Peyer's patch (tissue), 4 donors: ENCODE results near the gene GON4L. TPM values are rescaled to one million over a fixed set of nuclear protein-coding genes. Genes with fewer than 3 reads are reported as not detected.
"Not testable (repeated sequence)": the region's sequence is repeated elsewhere in the genome, so short reads cannot be mapped to it uniquely, and the experiment has no call there.

ENCODE experiments used
- DNase-seq, 3 donors: peaks; one replicate each; pipeline ENCODE4 v3.0.0-alpha.2; 2017 to 2019
- H3K27ac ChIP-seq, 4 donors: fragments of 200-600 bp; sonication (generic); one replicate each; pipeline ENCODE4 v1.5.1; 2016 to 2019
- H3K27me3 ChIP-seq, 2 donors: fragments of 200-600 bp; sonication (generic); one replicate each; pipeline ENCODE4 v1.5.1; 2019
- H3K36me3 ChIP-seq, 3 donors: fragments of 200-600 bp; sonication (generic); one replicate each; pipeline ENCODE4 v1.5.1; 2016 to 2019
- H3K4me1 ChIP-seq, 4 donors: fragments of 200-600 bp; sonication (generic); one replicate each; pipeline ENCODE4 v1.5.1; 2016 to 2019
- H3K4me3 ChIP-seq, 4 donors: fragments of 200-600 bp; sonication (generic); 1 replicate in 3 of 4; 2 replicates in 1 of 4; pipeline ENCODE4 v1.5.1; 2016 to 2019; ENCODE audit warnings: mild to moderate bottlenecking in 1 of 4
- H3K9me3 ChIP-seq, 4 donors: fragments of 200-600 bp; sonication (generic); one replicate each; pipeline ENCODE4 v1.5.1; 2016 to 2019; ENCODE audit warnings: mild to moderate bottlenecking in 1 of 4
- POLR2A ChIP-seq, 2 donors: fragments of 450-650 bp; IDR thresholded peaks; one replicate each; pipeline ENCODE4 v1.5.1; 2017; ENCODE audit warnings: antibody characterized with exemption in 2 of 2, mild to moderate bottlenecking in 2 of 2, moderate library complexity in 2 of 2
- total RNA-seq, 4 donors: library from RNA; depleted of rRNA; stranded (reverse); fragments of >200 nt; gene quantifications; one replicate each; pipeline ENCODE4 v1.1.0, GENCODE V29; 2016
- TF ChIP-seq, protein P1 (sequence below), 6 experiments: fragments of 450-650 bp in 4 of 6; fragments of 200-600 bp in 2 of 6; sonication (generic) in 1 of 6; IDR thresholded peaks; one replicate each; pipeline ENCODE4 v1.5.1; 2017 to 2019; ENCODE audit warnings: antibody characterized with exemption in 6 of 6, mild to moderate bottlenecking in 3 of 6, moderate library complexity in 1 of 6

The GON4L gene
- total RNA-seq, 4 donors from 2014 or later, result 54.1 to 153 (median 71.8) TPM

DNA sequence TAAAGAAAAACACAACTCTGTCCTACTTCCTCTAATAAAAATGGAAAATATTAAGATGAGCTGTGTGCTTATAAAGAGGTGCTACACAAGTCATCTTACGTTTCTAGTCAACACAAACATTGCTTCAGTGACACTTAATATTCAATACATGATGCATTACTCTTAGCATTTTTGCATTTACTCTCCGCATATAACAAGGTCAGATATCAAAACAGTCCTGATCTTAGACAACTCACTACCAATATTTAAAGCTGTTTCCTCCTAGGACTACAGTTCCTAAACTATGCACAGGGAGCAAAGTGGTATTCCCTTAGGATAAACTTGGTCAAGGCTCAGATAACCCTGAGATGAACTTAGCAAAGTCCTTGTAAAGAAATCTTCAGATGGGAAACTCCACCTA is 41.9 kb upstream of the GON4L start:
- no peak for TF ChIP-seq POLR2A (IDR thresholded peaks at IDR 0.05)
- TF ChIP-seq, protein P1, sequence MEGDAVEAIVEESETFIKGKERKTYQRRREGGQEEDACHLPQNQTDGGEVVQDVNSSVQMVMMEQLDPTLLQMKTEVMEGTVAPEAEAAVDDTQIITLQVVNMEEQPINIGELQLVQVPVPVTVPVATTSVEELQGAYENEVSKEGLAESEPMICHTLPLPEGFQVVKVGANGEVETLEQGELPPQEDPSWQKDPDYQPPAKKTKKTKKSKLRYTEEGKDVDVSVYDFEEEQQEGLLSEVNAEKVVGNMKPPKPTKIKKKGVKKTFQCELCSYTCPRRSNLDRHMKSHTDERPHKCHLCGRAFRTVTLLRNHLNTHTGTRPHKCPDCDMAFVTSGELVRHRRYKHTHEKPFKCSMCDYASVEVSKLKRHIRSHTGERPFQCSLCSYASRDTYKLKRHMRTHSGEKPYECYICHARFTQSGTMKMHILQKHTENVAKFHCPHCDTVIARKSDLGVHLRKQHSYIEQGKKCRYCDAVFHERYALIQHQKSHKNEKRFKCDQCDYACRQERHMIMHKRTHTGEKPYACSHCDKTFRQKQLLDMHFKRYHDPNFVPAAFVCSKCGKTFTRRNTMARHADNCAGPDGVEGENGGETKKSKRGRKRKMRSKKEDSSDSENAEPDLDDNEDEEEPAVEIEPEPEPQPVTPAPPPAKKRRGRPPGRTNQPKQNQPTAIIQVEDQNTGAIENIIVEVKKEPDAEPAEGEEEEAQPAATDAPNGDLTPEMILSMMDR (IDR thresholded peaks at IDR 0.05), result no peak
- Histone ChIP-seq H3K4me1 (no peaks in the 10 kb centered on the region), H3K9me3 (no peaks in the 10 kb centered on the region), H3K27ac (no peak overlapping the region), H3K4me3 (no peak overlapping the region), H3K27me3 (no peaks in the 10 kb centered on the region), H3K36me3 (peaks cover 0 to 78% (median 3%) of the 10 kb centered on the region in 3 donors)
- no peak for DNase-seq

DNA sequence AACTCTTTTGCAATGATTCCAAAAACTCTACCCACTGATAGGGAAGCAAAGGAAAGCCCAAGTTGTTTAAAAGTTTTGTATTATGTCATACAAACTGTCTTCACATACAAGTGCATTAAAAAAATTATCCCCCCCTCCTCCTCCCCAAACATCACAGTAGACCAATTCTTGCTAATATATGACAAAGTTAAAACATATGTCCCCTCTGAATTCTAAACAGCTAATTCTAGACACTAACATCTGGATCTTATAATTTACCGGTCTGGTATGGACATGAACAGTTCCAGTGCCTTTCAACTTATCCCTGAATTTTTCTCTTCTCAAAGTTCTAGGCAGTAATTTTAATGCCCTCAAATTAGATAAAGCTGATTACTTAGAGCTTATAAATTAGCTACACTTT is 40.7 kb upstream of the GON4L start:
- DNase-seq, result no peak
- Histone ChIP-seq H3K27me3 (no peaks in the 10 kb centered on the region), H3K36me3 (peaks cover 0 to 68% (median 3%) of the 10 kb centered on the region in 3 donors), H3K4me1 (no peaks in the 10 kb centered on the region), H3K9me3 (no peaks in the 10 kb centered on the region), H3K4me3 (no peak overlapping the region), H3K27ac (no peak overlapping the region)
- TF ChIP-seq POLR2A (IDR thresholded peaks at IDR 0.05), result no peak
- TF ChIP-seq, protein P1 (IDR thresholded peaks at IDR 0.05), result no peak

DNA sequence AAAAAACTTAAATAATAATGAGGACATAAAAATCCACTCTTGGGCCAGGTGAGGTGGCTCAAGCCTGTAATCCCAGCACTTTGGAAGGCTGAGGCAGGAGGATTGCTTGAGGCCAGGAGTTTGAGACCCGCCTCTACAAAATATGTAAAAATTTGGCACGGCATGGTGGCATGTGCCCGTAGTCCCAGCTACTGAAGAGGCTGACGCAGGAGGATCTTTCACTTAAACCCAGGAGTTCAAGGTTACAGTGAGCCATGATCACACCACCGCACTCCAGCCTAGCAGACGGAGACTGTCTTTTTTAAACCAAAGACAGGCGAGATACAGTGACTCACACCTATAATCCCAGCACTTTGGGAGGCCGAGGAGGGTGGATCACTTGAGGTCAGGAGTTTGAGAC is 39.5 kb upstream of the GON4L start:
- H3K27ac ChIP-seq, H3K4me1 ChIP-seq, DNase-seq, H3K4me3 ChIP-seq, H3K9me3 ChIP-seq, H3K27me3 ChIP-seq: not testable (repeated sequence)
- peaks cover 0 to 55% (median 3%) of the 10 kb centered on the region in 3 donors for H3K36me3 ChIP-seq

DNA sequence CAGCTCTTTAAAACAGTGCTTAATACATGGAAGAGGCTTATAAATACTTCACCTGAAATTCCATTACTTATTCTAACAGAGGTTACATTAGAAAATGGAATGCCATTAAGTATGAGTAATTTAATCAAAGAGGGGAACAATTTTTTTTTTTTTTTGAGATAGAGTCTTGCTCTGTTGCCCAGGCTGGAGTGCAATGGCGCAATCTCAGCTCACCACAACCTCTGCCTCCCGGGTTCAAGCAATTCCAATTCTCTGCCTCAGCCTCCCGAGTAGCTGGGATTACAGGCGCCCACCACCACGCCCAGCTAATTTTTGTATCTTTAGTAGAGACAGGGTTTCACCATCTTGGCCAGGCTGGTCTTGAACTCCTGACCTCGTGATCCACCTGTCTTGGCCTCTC is 38.6 kb upstream of the GON4L start:
- not testable (repeated sequence) for H3K4me3 ChIP-seq, H3K4me1 ChIP-seq, H3K27ac ChIP-seq, H3K9me3 ChIP-seq, H3K27me3 ChIP-seq, DNase-seq
- H3K36me3 ChIP-seq, result peaks cover 0 to 46% (median 3%) of the 10 kb centered on the region in 3 donors

DNA sequence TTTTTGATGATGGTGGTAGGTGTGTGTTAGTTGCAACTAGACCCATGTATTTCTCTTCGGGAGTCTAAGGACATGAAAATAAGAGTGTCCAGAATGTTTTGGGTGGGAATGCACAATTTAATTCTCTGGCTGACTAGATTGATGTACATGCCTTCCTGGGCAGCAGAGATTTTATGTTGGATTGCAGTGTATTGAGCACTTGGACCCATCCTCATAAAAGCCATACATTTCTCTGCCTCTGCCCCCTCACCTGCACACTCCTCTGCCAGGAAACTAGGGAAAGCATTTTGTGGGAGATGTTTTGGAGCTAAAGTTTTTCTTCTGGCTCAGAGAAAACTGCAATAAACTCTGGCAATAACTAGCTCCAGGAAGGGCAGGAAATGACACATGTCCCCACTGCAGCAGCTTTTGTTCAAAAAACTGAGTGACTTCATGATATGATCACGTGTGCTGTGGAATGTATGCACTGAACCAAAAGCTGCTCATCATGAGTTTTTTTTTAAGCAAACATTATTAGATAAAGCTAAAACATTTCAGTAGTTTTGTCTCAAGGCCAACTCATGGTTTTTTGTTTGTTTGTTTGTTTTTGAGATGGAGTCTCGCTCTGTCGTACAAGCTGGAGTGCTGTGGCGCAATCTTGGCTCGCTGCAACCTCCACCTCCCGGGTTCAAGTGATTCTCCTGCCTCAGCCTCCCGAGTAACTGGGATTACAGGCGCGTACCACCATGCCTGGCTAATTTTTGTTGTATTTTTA is 36.6 kb upstream of the GON4L start:
- DNase-seq, result no peak
- Histone ChIP-seq H3K9me3 (no peaks in the 10 kb centered on the region), H3K27ac (peak overlapping the region in 3 of 4 donors; percentile 30 to 74 (median 41)), H3K4me3 (no peak overlapping the region), H3K36me3 (peaks cover 0 to 26% (median 0%) of the 10 kb centered on the region in 3 donors), H3K4me1 (no peaks in the 10 kb centered on the region), H3K27me3 (no peaks in the 10 kb centered on the region)
- TF ChIP-seq, protein P1 (IDR thresholded peaks at IDR 0.05), result no peak
- no peak for TF ChIP-seq POLR2A (IDR thresholded peaks at IDR 0.05)

DNA sequence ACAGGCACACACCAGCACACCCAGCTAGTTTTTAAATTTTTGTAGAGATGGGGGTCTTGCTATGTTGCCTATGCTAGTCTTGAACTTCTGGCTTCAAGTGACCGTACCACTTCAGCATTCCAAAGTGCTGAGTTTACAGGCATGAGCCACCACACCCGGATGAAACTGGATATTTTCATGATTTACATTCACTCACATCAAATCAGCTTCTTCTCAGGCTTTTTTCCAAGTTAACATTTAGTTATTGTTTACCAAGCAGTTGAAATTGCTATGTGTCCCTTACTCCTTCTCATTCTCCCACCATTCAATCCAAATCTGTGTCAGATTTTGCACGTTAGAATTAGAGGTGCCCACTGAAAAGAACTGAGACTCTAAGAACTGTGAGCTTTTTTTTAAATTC is 35.8 kb upstream of the GON4L start:
- H3K27me3 ChIP-seq, result no peaks in the 10 kb centered on the region
- no peak overlapping the region for H3K4me3 ChIP-seq
- H3K4me1 ChIP-seq, result no peaks in the 10 kb centered on the region
- TF ChIP-seq, protein P1 (IDR thresholded peaks at IDR 0.05), result no peak
- no peak for TF ChIP-seq POLR2A (IDR thresholded peaks at IDR 0.05)
- peaks cover 0 to 20% (median 0%) of the 10 kb centered on the region in 3 donors for H3K36me3 ChIP-seq
- no peaks in the 10 kb centered on the region for H3K9me3 ChIP-seq
- H3K27ac ChIP-seq, result peak overlapping the region in 2 of 4 donors; percentile 41 to 74
- no peak for DNase-seq
